Choroid plexus epithelial cell (primary cell): Measurements from ENCODE around the gene TST.

ENCODE experiments used
- DNase-seq: peaks from one replicate; pipeline ENCODE4 v3.0.0-alpha.2; 2010; ENCODE audit warnings: low read depth
- H3K4me3 ChIP-seq: 2 replicates; pipeline ENCODE4 v1.5.1; 2011; ENCODE audit warnings: low read depth, mild to moderate bottlenecking, control low read depth, low read length, moderate library complexity
- TF ChIP-seq, protein P1 (sequence below): conservative IDR thresholded peaks from 2 replicates; pipeline ENCODE4 v1.5.1; 2011; ENCODE audit warnings: low read depth, mild to moderate bottlenecking, control low read depth, inconsistent platforms, low read length, moderate library complexity

Gene TST

GRCh38 chr22:37058917-37059701 is 39.9 kb upstream of the TST start:
- DNase-seq, result no peak
- TF ChIP-seq, protein P1, sequence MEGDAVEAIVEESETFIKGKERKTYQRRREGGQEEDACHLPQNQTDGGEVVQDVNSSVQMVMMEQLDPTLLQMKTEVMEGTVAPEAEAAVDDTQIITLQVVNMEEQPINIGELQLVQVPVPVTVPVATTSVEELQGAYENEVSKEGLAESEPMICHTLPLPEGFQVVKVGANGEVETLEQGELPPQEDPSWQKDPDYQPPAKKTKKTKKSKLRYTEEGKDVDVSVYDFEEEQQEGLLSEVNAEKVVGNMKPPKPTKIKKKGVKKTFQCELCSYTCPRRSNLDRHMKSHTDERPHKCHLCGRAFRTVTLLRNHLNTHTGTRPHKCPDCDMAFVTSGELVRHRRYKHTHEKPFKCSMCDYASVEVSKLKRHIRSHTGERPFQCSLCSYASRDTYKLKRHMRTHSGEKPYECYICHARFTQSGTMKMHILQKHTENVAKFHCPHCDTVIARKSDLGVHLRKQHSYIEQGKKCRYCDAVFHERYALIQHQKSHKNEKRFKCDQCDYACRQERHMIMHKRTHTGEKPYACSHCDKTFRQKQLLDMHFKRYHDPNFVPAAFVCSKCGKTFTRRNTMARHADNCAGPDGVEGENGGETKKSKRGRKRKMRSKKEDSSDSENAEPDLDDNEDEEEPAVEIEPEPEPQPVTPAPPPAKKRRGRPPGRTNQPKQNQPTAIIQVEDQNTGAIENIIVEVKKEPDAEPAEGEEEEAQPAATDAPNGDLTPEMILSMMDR, result no peak
- no peak overlapping the region for H3K4me3 ChIP-seq

- TF ChIP-seq, protein P1, result no peak
- no peak for DNase-seq
- no peak overlapping the region for H3K4me3 ChIP-seq
These were observed 38.7 kb upstream of the TST start for GRCh38 chr22:37057796-37058510.

GRCh38 chr22:37057226-37057625 is 38.0 kb upstream of the TST start:
- H3K4me3 ChIP-seq, result no peak overlapping the region

GRCh38 chr22:37056246-37056645 is 37.0 kb upstream of the TST start:
- TF ChIP-seq, protein P1, result no peak
- H3K4me3 ChIP-seq, result no peak overlapping the region
- no peak for DNase-seq

More at GRCh38 chr22:37057226-37057625, 38.0 kb upstream of the TST start:
- DNase-seq, result no peak
- TF ChIP-seq, protein P1, result no peak

DNA sequence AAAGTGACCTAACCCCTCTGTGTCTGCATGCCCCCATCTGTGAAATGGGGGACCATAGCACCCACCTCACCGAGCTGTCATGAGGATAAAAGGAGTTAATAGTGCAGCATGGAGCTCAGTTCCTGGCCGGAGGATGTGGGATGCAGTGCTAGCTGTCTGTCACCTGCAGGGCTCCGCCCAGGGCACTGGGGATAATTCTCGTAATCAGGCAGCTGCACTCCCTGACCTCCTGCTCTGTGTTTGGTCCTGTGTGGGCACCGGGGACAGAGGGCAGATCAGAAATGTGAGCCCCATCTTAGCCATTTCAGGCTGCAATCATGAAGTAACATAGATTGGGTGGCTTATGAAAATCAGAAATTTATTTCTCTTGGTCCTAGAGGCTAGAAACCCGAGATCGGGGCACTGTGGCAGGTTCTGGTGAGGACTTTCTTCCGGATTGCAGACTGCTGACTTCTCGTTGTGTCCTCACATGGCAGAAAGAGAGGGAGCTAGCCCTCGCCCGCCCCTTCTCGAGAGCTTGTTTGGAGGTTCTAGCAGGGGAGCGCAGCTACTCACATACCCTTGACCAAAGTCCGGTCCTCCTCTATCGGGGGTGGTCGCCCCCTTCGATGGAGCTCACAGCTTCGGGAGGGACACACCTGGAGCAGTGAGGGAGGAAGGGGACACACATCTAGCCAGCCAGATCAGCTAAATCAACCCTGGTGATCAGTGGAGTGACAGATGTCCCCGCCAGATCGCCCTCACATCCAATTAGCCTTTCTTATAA is 35.5 kb upstream of the TST start:
- H3K4me3 ChIP-seq, result no peak overlapping the region
- TF ChIP-seq, protein P1, result no peak
- DNase-seq, result no peak

DNA sequence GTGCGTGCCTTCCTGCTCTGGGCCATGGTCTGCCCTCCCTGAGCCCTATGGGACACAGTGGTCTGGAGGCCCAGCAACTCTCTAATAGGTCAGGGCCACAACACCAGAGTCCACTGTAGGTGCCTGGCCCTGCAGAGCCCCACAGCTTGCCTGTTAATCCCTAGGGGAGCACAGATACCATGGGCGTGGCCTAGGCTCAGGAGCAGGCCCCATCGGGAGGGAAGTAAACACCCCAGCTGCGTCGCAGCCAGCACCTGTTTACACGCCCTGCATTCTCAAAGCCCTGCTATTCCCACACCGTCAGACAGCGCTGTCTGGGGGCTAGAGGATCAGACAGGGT is 34.8 kb upstream of the TST start:
- TF ChIP-seq, protein P1, result no peak

More for the DNA sequence above, 34.8 kb upstream of the TST start:
- no peak for DNase-seq
- no peak overlapping the region for H3K4me3 ChIP-seq
